Measurements from ENCODE around the gene GRK3.
A peak's percentile ranks its signal among the peaks of the same experiment; 100 is the strongest.

The GRK3 gene

GRCh38 chr22:25762147-25762546 is 197.7 kb downstream of the GRK3 start:
- DNase-seq = peak; percentile 29

- peak; percentile 73 for DNase-seq
Measured at GRCh38 chr22:25763239-25763777, 198.8 kb downstream of the GRK3 start.

- no peak for DNase-seq
Measured at GRCh38 chr22:25764270-25765015, 200.0 kb downstream of the GRK3 start.

GRCh38 chr22:25765016-25765367 is 200.5 kb downstream of the GRK3 start:
- DNase-seq = no peak

GRCh38 chr22:25765801-25766200 is 201.3 kb downstream of the GRK3 start:
- DNase-seq = no peak

- no peak for DNase-seq
Measured at GRCh38 chr22:25766418-25766817, 201.9 kb downstream of the GRK3 start.

GRCh38 chr22:25770333-25770732 is 205.9 kb downstream of the GRK3 start:
- no peak for DNase-seq

- no peak for DNase-seq
Measured at GRCh38 chr22:25772288-25772687, 207.8 kb downstream of the GRK3 start.

- DNase-seq = no peak
Measured at GRCh38 chr22:25774575-25775026, 210.1 kb downstream of the GRK3 start.

- peak; percentile 62 for DNase-seq
Measured at GRCh38 chr22:25775531-25775930, 211.1 kb downstream of the GRK3 start.

GRCh38 chr22:25777411-25777810 is 212.9 kb downstream of the GRK3 start:
- no peak for DNase-seq

- DNase-seq = peak; percentile 55
Measured at GRCh38 chr22:25777870-25778269, 213.4 kb downstream of the GRK3 start.
